ENCODE results near the gene RNF149. TPM values are rescaled to one million over a fixed set of nuclear protein-coding genes. Genes with fewer than 3 reads are reported as not detected.
"Not testable (repeated sequence)": the region's sequence is repeated elsewhere in the genome, so short reads cannot be mapped to it uniquely, and the experiment has no call there.

RNF149 gene
- total and polyA plus RNA-seq, 9 donors, result 22.0 to 49.6 (median 32.6) TPM

DNA sequence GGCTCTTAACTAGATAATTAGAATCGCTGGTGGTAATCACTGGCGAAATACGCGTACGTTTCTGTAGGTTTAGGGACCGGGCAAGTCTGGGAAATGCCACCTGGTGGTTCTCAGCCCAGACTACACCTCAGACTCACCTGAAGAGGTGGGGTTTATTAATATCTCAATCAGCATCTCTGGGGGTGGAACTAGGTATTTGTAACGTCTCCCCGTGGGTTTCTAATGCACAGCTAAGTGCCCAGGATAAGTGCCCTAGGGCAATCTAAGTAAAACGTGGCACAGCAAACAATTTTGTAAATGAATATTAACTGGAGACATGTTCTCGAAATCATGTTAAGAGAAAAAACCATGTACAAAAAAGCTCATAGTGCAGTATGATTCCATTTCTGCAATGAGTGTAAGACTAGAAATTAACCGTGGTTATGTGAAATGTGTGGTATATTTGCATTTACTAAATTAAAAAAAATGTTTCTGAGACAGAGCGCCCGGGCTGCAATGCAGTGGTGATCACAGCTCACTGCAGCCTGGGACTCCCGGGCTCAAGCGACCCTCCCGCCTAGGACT lies 56.6 kb downstream of the RNF149 start:
- no peaks in the 10 kb centered on the region for H3K27me3 ChIP-seq (ENCODE audit: control insufficient read depth, insufficient read depth, low read length)
- 0% methylated on average over 3 of the region's 16 CpGs for WGBS (ENCODE audit: insufficient coverage)
- peak overlapping the region; percentile 93 for H3K27ac ChIP-seq (ENCODE audit: low read length)
- DNase-seq, result peak; percentile 28
- peaks cover 9% of the 10 kb centered on the region for H3K36me3 ChIP-seq (ENCODE audit: control insufficient read depth, insufficient read depth, low read length)
- H3K4me3 ChIP-seq (ENCODE audit: low read length), result peak overlapping the region; percentile 96
- H3K4me1 ChIP-seq (ENCODE audit: control insufficient read depth, insufficient read depth, low read length), result peaks cover 14% of the 10 kb centered on the region
- no peaks in the 10 kb centered on the region for H3K9me3 ChIP-seq (replicated peaks; ENCODE audit: control insufficient read depth, low read depth, low read length)

DNA sequence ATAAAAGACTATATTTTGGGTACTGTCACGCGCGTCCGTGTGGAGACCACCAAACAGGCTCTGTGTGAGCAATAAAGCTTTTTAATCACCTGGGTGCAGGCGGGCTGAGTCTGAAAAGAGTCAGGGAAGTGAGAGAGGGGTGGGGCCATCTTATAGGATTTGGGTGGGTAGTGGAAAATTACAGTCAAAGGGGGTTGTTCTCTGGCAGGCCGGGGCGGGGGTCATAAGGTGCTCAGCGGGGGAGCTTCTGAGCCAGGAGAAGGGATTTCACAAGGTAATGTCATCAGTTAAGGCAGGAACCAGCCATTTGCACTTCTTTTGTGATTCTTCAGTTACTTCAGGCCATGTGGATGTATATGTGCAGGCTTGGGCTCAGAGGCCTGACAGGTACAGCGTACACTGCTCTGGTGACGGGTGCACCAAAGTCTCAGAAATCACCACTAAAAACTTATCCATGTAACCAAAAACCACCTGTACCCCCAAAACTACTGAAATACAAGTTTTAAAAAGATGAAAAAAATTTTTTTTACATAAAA lies 57.2 kb downstream of the RNF149 start:
- H3K27me3 ChIP-seq (ENCODE audit: control insufficient read depth, insufficient read depth, low read length); H3K4me3 ChIP-seq (ENCODE audit: low read length); H3K27ac ChIP-seq (ENCODE audit: low read length); H3K36me3 ChIP-seq (ENCODE audit: control insufficient read depth, insufficient read depth, low read length); H3K9me3 ChIP-seq (replicated peaks; ENCODE audit: control insufficient read depth, low read depth, low read length); DNase-seq: not testable (repeated sequence)
- H3K4me1 ChIP-seq (ENCODE audit: control insufficient read depth, insufficient read depth, low read length), result peaks cover 14% of the 10 kb centered on the region
- WGBS (ENCODE audit: insufficient coverage), result 73% methylated on average over 8 of the region's 10 CpGs

DNA sequence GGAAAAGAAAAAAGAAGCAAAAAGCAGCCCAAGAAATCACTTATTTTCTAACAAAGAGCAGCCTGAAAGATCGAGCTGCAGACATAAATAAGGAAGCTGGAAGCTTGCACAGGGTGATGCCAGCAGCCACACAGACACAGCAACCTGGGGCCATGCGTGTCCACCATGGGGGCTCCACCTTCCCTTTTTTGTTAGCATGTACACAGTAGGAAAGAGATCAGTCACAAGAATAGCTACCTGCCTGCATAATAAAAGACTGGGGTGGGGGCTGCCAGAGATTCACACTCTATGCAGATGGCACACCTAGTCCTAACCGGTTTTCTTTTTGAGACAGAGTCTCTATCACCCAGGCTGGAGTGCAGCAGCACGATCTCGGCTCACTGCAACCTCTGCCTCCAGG lies 58.7 kb downstream of the RNF149 start:
- 92% methylated on average over 3 of the region's 5 CpGs for WGBS (ENCODE audit: insufficient coverage)
- Histone ChIP-seq H3K36me3 (ENCODE audit: control insufficient read depth, insufficient read depth, low read length) (peaks cover 4% of the 10 kb centered on the region), H3K27ac (ENCODE audit: low read length) (no peak overlapping the region), H3K4me3 (ENCODE audit: low read length) (no peak overlapping the region), H3K9me3 (replicated peaks; ENCODE audit: control insufficient read depth, low read depth, low read length) (no peaks in the 10 kb centered on the region), H3K27me3 (ENCODE audit: control insufficient read depth, insufficient read depth, low read length) (no peaks in the 10 kb centered on the region), H3K4me1 (ENCODE audit: control insufficient read depth, insufficient read depth, low read length) (peaks cover 14% of the 10 kb centered on the region)
- no peak for DNase-seq

DNA sequence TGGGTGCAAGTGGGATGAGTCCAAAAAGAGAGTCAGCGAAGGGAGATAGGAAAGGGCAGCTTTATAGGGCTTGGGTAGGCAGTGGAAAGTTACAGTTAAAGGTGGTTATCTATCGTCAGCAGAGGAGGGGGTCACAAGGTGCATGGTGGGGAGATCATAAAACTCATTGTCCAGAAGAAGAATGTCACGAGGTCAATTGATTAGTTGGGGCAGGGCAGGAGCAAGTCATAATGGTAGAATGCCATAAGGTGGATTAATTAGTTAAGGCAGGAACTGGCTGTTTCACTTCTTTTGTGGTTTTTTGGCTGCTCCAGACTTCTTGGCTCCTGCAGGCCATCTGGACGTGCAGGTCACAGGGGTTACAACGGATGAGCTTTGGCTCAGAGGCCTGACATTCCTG lies 59.7 kb downstream of the RNF149 start:
- WGBS (ENCODE audit: insufficient coverage), result 76% methylated on average over 2 of the region's 5 CpGs
- not testable (repeated sequence) for H3K9me3 ChIP-seq (replicated peaks; ENCODE audit: control insufficient read depth, low read depth, low read length); H3K36me3 ChIP-seq (ENCODE audit: control insufficient read depth, insufficient read depth, low read length); H3K27me3 ChIP-seq (ENCODE audit: control insufficient read depth, insufficient read depth, low read length); H3K27ac ChIP-seq (ENCODE audit: low read length); H3K4me3 ChIP-seq (ENCODE audit: low read length); H3K4me1 ChIP-seq (ENCODE audit: control insufficient read depth, insufficient read depth, low read length); DNase-seq

DNA sequence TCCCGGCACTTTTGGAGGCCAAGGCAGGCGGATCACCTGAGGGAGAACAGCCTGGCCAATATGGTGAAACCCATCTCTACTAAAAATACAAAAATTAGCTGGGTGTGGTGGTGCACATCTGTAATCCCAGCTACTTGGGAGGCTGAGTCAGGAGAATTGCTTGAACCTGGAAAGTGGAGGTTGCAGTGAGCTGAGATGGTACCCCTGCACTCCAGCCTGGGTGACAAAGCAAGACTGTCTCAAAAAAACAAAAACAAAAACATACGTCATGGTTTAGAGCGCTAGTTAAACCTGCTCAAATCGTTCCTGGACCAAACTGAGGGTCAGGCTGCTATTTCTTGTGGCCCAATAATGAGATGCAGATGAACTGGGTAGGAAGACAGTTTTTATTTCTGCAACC lies 63.0 kb downstream of the RNF149 start:
- WGBS (ENCODE audit: insufficient coverage), result 65% methylated on average over 2 of the region's 5 CpGs
- H3K36me3 ChIP-seq (ENCODE audit: control insufficient read depth, insufficient read depth, low read length); DNase-seq; H3K9me3 ChIP-seq (replicated peaks; ENCODE audit: control insufficient read depth, low read depth, low read length); H3K4me3 ChIP-seq (ENCODE audit: low read length); H3K27me3 ChIP-seq (ENCODE audit: control insufficient read depth, insufficient read depth, low read length); H3K27ac ChIP-seq (ENCODE audit: low read length); H3K4me1 ChIP-seq (ENCODE audit: control insufficient read depth, insufficient read depth, low read length): not testable (repeated sequence)

DNA sequence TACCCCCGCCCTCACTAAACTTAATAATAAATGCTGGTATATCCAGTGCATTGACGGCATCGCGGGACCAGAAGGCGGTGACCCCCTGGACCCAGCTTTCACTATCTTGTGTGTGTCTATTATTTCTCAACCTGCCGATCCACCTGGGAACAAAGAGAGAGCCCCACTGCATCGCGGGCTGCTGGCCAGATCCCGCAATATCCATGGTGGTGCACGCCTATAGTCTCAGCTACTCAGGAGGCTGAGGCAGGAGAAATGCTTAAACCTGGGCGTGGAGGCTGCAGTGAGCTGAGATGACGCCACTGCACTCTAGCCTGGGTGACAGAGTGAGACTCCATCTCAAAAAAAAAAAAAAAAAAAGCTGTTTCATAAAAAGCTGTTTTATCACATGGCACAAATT lies 63.6 kb downstream of the RNF149 start:
- H3K27ac ChIP-seq (ENCODE audit: low read length); DNase-seq; H3K4me1 ChIP-seq (ENCODE audit: control insufficient read depth, insufficient read depth, low read length); H3K27me3 ChIP-seq (ENCODE audit: control insufficient read depth, insufficient read depth, low read length); H3K36me3 ChIP-seq (ENCODE audit: control insufficient read depth, insufficient read depth, low read length); H3K9me3 ChIP-seq (replicated peaks; ENCODE audit: control insufficient read depth, low read depth, low read length); H3K4me3 ChIP-seq (ENCODE audit: low read length): not testable (repeated sequence)
- WGBS (ENCODE audit: insufficient coverage), result 95% methylated on average over 6 of the region's 12 CpGs

DNA sequence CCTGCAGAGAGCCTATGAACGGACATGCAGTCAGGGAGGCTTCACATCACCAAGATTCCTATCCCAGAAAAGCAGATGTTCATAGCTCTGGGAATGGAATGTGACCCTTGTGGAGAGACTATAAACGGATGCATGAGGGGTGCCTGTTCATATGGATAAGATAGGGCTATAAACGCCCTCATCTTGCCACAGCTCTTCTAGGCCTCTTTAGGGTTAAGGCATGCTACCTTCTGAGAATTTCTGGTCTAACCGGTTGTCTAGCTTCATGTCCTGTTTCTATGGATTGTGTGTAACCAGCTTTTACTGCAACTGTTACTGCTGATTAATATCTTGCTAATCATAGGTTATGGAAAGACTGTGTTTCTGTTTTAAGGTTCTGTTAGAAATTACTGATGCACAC lies 64.1 kb downstream of the RNF149 start:
- H3K4me1 ChIP-seq (ENCODE audit: control insufficient read depth, insufficient read depth, low read length); H3K27me3 ChIP-seq (ENCODE audit: control insufficient read depth, insufficient read depth, low read length); H3K4me3 ChIP-seq (ENCODE audit: low read length); H3K36me3 ChIP-seq (ENCODE audit: control insufficient read depth, insufficient read depth, low read length); H3K27ac ChIP-seq (ENCODE audit: low read length); DNase-seq; H3K9me3 ChIP-seq (replicated peaks; ENCODE audit: control insufficient read depth, low read depth, low read length): not testable (repeated sequence)
- no CpG with 5 or more reads among the region's 4 CpGs for WGBS (ENCODE audit: insufficient coverage)

DNA sequence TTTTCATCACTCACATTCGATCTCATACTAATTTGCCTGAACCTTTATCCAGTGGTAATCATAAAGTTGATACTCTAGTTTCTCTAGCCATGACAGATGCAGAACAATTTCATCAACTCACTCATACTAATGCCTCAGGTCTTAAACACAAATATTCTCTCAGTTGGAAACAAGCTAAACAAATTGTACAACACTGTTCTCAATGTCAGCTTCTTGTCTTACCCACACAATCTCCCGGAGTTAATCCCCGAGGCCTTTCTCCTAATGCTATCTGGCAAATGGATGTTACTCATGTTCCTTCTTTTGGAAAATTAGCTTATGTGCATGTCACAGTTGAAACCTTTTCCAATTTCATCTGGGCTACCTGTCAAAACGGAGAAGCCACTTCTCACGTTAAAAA lies 67.3 kb downstream of the RNF149 start:
- Histone ChIP-seq H3K36me3 (ENCODE audit: control insufficient read depth, insufficient read depth, low read length) (no peaks in the 10 kb centered on the region), H3K4me3 (ENCODE audit: low read length) (no peak overlapping the region), H3K4me1 (ENCODE audit: control insufficient read depth, insufficient read depth, low read length) (peaks cover 10% of the 10 kb centered on the region), H3K9me3 (replicated peaks; ENCODE audit: control insufficient read depth, low read depth, low read length) (peaks cover under 1% of the 10 kb centered on the region), H3K27ac (ENCODE audit: low read length) (no peak overlapping the region), H3K27me3 (ENCODE audit: control insufficient read depth, insufficient read depth, low read length) (no peaks in the 10 kb centered on the region)
- WGBS (ENCODE audit: insufficient coverage), result no CpG with 5 or more reads among the region's 5 CpGs
- DNase-seq, result no peak

DNA sequence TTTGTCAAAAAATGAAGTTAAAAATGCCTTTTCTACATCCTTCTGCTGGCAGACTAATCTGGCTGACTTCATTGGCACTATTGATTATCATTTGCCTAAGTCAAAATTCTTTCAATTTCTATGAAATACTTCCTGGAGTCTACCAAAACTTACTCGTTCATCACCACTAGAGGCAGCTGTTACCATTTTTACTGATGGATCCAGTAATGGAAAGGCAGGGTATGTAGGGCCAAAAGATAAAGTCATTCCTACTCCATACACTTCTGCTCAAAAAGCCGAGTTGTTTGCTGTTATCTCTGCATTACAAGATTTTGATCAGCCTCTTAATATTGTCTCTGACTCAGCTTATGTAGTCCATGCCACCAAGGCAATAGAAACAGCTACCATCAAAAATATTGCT lies 67.8 kb downstream of the RNF149 start:
- no CpG with 5 or more reads among the region's 2 CpGs for WGBS (ENCODE audit: insufficient coverage)
- H3K4me3 ChIP-seq (ENCODE audit: low read length); H3K27ac ChIP-seq (ENCODE audit: low read length); H3K4me1 ChIP-seq (ENCODE audit: control insufficient read depth, insufficient read depth, low read length); H3K27me3 ChIP-seq (ENCODE audit: control insufficient read depth, insufficient read depth, low read length); H3K9me3 ChIP-seq (replicated peaks; ENCODE audit: control insufficient read depth, low read depth, low read length); H3K36me3 ChIP-seq (ENCODE audit: control insufficient read depth, insufficient read depth, low read length): not testable (repeated sequence)
- DNase-seq, result peak; percentile 11

DNA sequence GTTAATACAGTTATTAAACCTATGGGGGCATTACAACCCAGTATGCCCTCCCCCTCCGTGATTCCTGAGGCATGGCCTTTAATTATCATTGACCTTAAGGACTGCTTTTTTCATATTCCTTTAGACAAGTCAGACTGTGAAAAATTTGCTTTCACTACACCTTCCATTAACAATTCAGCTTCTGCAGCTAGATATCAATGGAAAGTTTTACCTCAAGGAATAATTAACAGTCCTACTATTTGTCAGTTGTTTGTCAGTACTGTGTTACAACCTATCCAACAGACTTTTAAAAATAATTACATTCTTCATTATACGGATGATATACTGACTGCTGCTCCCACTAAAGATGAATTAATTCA lies 68.8 kb downstream of the RNF149 start:
- not testable (repeated sequence) for H3K27me3 ChIP-seq (ENCODE audit: control insufficient read depth, insufficient read depth, low read length); H3K4me3 ChIP-seq (ENCODE audit: low read length); DNase-seq; H3K36me3 ChIP-seq (ENCODE audit: control insufficient read depth, insufficient read depth, low read length); H3K9me3 ChIP-seq (replicated peaks; ENCODE audit: control insufficient read depth, low read depth, low read length); H3K27ac ChIP-seq (ENCODE audit: low read length); H3K4me1 ChIP-seq (ENCODE audit: control insufficient read depth, insufficient read depth, low read length)
- 82% methylated on average over 2 of the region's 2 CpGs for WGBS (ENCODE audit: insufficient coverage)
